Measurements from ENCODE around the gene SOCS6.

GRCh38 chr18:70287731-70288130 lies 1.1 kb upstream of the SOCS6 start:
- TF ChIP-seq ZNF274 (IDR thresholded peaks at IDR 0.05; ENCODE audit: low read depth, low read length) (no peak), RAD21 (IDR thresholded peaks at IDR 0.05; ENCODE audit: low read depth) (no peak), CTCF (IDR thresholded peaks at IDR 0.05 in 2 of 3, conservative IDR thresholded peaks at IDR 0.05 in 1 of 3; ENCODE audit: borderline replicate concordance in 1 of 3, insufficient read depth in 1 of 3, low read depth in 2 of 3, low read length in 2 of 3) (no peak), ZBTB33 (IDR thresholded peaks at IDR 0.05; ENCODE audit: extremely low read depth, insufficient replicate concordance, low read length) (no peak), POLR2AphosphoS5 (IDR thresholded peaks at IDR 0.05; ENCODE audit: low read depth, low read length) (no peak), EZH2 (IDR thresholded peaks at IDR 0.05) (no peak), REST (IDR thresholded peaks at IDR 0.05; ENCODE audit: low read depth) (no peak), POLR2A (IDR thresholded peaks at IDR 0.05; ENCODE audit: borderline replicate concordance, extremely low read depth, insufficient read depth, insufficient read length) (no peak), CEBPB (IDR thresholded peaks at IDR 0.05; ENCODE audit: low read depth) (no peak), SIN3A (IDR thresholded peaks at IDR 0.05; ENCODE audit: low read depth) (no peak), ATF3 (IDR thresholded peaks at IDR 0.05) (no peak), JUND (IDR thresholded peaks at IDR 0.05) (no peak), EZH2phosphoT487 (IDR thresholded peaks at IDR 0.05; ENCODE audit: borderline replicate concordance) (no peak), FOSL1 (IDR thresholded peaks at IDR 0.05; ENCODE audit: low read depth) (no peak)

Measured in HCT116 (cell line).